Spinal cord (tissue), 10 donors: ENCODE measurements around the gene IFNA5. TPM values are rescaled to one million over a fixed set of nuclear protein-coding genes. Genes with fewer than 3 reads are reported as not detected.

ENCODE experiments used
- DNase-seq, 6 donors: peaks; one replicate each; pipeline versions ENCODE4 v3.0.0 to v3.0.0-alpha.2; 2013 to 2015; ENCODE audit warnings: low spot score in 6 of 6, low read depth in 4 of 6
- H3K27ac ChIP-seq: one replicate; pipeline ENCODE4 v1.5.1; 2013; ENCODE audit warnings: low read depth, low read length, control low read depth
- H3K27me3 ChIP-seq: one replicate; pipeline ENCODE4 v1.6.1; 2013; ENCODE audit warnings: low read length; ENCODE audit not compliant: control insufficient read depth, insufficient read depth
- H3K36me3 ChIP-seq: one replicate; pipeline ENCODE4 v1.6.1; 2013; ENCODE audit warnings: low read length; ENCODE audit not compliant: control insufficient read depth, insufficient read depth
- H3K4me1 ChIP-seq: one replicate; pipeline ENCODE4 v1.6.1; 2013; ENCODE audit warnings: low read length; ENCODE audit not compliant: control insufficient read depth, insufficient read depth
- H3K4me3 ChIP-seq: one replicate; pipeline ENCODE4 v1.5.1; 2013; ENCODE audit warnings: low read depth, low read length, control low read depth
- H3K9me3 ChIP-seq: one replicate; pipeline ENCODE4 v1.6.1; 2013; ENCODE audit warnings: low read length; ENCODE audit not compliant: control insufficient read depth, insufficient read depth
- WGBS: methylation state at CpG from one replicate; pipeline ENCODE4 v1.1.5; 2013; ENCODE audit warnings: missing lambda C conversion rate; ENCODE audit not compliant: insufficient coverage; 5-methylcytosine and 5-hydroxymethylcytosine counted together
- polyA plus RNA-seq, 2 donors: library from polyadenylated mRNA; unstranded; fragments of 120-200 nt; gene quantifications; one replicate each; pipeline ENCODE4 v1.2.1, GENCODE V29; 2013; ENCODE audit not compliant: insufficient read length in 2 of 2
- total RNA-seq, 2 donors: library from RNA; depleted of rRNA in 1 of 2; stranded (reverse); fragments of 120-200 nt in 1 of 2; fragments of >200 nt in 1 of 2; gene quantifications; one replicate each; pipeline versions ENCODE4 v1.2.3 to v1.2.4, GENCODE V29; 2013 to 2014
- donor health status: healthy.

The IFNA5 gene
- total and polyA plus RNA-seq, 4 donors, result not detected

DNA sequence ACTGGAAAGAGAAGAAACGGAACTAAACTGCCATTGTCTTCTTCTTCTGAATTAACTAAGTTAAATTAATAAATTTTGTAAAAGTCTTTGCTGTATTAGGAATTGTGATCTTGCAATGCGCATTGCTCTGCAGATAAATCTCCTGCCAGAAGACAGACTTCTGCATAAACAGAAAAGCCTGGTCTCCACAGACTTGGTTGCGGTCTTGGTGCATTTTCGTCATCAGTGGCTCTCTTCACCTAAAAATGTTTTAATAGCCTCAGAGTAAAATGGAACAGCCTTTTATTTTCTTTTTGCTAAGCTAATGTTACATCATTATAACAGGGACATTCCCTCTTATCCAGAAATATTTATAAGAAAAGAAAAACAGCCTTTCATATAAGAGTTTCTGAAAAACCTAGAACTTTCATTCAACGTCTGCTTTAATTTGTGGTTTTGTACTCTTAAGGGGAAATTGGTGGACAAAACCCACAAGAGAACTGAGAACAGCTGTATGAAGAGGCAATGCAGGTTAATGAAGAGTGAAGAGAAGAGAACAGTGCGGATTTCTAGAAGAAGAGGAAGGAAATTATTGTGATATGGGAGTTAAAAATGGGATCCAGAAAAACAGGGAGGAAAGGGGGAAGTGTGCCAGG is 10.1 kb downstream of the IFNA5 start:
- no peak overlapping the region for H3K4me3 ChIP-seq
- no peak for DNase-seq
- no peaks in the 10 kb centered on the region for H3K4me1 ChIP-seq
- no peaks in the 10 kb centered on the region for H3K36me3 ChIP-seq
- no peaks in the 10 kb centered on the region for H3K9me3 ChIP-seq
- no peaks in the 10 kb centered on the region for H3K27me3 ChIP-seq
- 95% methylated on average over 2 of the region's 6 CpGs for WGBS
- H3K27ac ChIP-seq, result no peak overlapping the region

DNA sequence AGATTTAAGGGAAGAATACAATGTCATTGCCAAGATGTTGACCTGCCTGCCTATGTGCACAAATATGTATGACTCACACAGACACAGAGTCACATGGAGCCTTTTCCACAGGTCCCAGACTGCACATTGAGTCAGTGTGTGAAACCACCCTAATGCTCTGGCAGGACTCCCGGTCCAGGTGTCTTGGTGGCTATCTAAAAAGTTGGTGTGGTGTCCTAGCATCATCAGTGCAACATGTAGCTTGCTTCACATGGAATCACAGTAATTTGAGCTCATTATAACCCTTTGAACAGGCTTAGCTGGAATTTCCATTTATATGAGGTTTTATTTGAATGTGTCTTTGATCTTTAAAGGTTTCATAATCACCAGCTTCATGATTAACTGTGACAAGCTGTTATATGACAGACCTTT is 10.7 kb downstream of the IFNA5 start:
- H3K27ac ChIP-seq, result no peak overlapping the region
- no peaks in the 10 kb centered on the region for H3K9me3 ChIP-seq
- H3K36me3 ChIP-seq, result no peaks in the 10 kb centered on the region
- no peak for DNase-seq
- H3K4me1 ChIP-seq, result no peaks in the 10 kb centered on the region
- no peaks in the 10 kb centered on the region for H3K27me3 ChIP-seq
- 67% methylated on average over 1 of the region's 1 CpG for WGBS
- no peak overlapping the region for H3K4me3 ChIP-seq

DNA sequence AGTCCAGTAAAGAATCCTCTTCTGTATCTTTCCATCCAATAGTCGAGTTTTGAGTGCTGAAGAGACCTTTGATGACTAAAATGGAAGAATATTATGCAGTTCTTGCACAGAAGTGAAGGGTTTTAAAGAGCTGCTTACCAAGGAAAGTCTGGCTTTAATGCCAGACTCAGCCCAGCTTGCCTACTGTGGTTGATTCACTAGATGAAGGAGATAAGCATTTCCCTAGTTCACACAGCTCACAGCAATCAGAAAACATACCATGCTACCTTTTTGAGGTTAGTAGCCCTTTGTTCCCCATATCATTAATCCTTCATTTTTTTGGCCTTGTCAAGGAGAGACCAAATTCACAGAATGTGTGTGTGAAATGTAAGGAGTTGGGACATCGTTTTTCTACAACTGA is 15.3 kb downstream of the IFNA5 start:
- no peaks in the 10 kb centered on the region for H3K27me3 ChIP-seq
- no peak overlapping the region for H3K4me3 ChIP-seq
- no peak overlapping the region for H3K27ac ChIP-seq
- no CpG with 5 or more reads among the region's 2 CpGs for WGBS
- no peaks in the 10 kb centered on the region for H3K36me3 ChIP-seq
- no peaks in the 10 kb centered on the region for H3K9me3 ChIP-seq
- H3K4me1 ChIP-seq, result no peaks in the 10 kb centered on the region
- DNase-seq, result no peak

GRCh38 chr9:21287280-21287679 is 17.8 kb downstream of the IFNA5 start:
- 100% methylated on average over 1 of the region's 3 CpGs for WGBS
- H3K27ac ChIP-seq, result no peak overlapping the region

DNA sequence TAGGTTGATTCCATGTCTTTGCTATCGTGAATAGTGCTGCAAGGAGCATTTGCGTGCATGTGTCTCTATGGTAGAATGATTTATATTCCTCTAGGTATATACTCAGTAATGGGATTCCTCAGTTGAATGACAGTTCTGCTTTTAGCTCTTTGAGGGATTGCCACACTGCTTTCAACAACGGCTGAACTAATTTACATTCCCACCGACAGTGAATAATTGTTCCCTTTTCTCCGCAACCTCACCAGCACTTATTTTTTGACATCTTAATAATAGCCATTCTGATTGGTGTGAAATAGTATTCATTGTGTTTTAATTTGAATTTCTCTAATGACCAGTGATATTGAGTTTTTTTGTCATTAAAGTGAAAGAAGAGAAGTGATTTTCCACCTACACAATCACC is 18.5 kb downstream of the IFNA5 start:
- DNase-seq, result no peak
- no peak overlapping the region for H3K27ac ChIP-seq
- WGBS, result 33% methylated on average over 1 of the region's 5 CpGs
- H3K27me3 ChIP-seq, result no peaks in the 10 kb centered on the region
- H3K4me3 ChIP-seq, result no peak overlapping the region
- no peaks in the 10 kb centered on the region for H3K4me1 ChIP-seq
- no peaks in the 10 kb centered on the region for H3K9me3 ChIP-seq
- H3K36me3 ChIP-seq, result no peaks in the 10 kb centered on the region

More at GRCh38 chr9:21287280-21287679, 17.8 kb downstream of the IFNA5 start:
- Histone ChIP-seq H3K36me3 (no peaks in the 10 kb centered on the region), H3K4me3 (no peak overlapping the region), H3K4me1 (no peaks in the 10 kb centered on the region), H3K27me3 (no peaks in the 10 kb centered on the region), H3K9me3 (no peaks in the 10 kb centered on the region)
- DNase-seq, result no peak

DNA sequence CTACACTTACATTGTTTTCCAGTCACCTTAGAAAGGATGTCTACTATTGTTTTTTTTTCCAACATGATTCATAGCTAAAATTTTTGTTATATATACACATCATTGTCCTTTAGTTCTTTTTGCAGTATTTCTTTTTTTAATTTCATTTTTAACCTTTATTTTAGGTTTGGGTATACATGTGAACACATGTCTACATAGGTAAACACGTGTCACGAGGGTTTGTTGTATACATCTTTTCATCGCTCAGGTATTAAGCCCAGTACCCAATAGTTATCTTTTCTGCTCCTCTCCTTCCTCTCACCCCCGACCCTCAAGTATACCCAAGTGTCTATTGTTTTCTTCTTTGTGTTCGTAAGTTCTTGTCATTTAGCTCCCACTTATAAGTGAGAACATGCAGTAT is 19.0 kb downstream of the IFNA5 start:
- Histone ChIP-seq H3K36me3 (no peaks in the 10 kb centered on the region), H3K4me1 (no peaks in the 10 kb centered on the region)
- WGBS, result no CpG with 5 or more reads among the region's 5 CpGs

GRCh38 chr9:21281275-21281674 is 23.8 kb downstream of the IFNA5 start:
- no peak overlapping the region for H3K27ac ChIP-seq
- no peak for DNase-seq
- WGBS, result no CpG with 5 or more reads among the region's 2 CpGs
- no peaks in the 10 kb centered on the region for H3K4me1 ChIP-seq
- H3K4me3 ChIP-seq, result no peak overlapping the region
- no peaks in the 10 kb centered on the region for H3K9me3 ChIP-seq
- H3K27me3 ChIP-seq, result no peaks in the 10 kb centered on the region
- no peaks in the 10 kb centered on the region for H3K36me3 ChIP-seq

More for the DNA sequence above, 19.0 kb downstream of the IFNA5 start:
- no peak overlapping the region for H3K27ac ChIP-seq
- H3K9me3 ChIP-seq, result no peaks in the 10 kb centered on the region
- DNase-seq, result no peak
- no peak overlapping the region for H3K4me3 ChIP-seq
- no peaks in the 10 kb centered on the region for H3K27me3 ChIP-seq

DNA sequence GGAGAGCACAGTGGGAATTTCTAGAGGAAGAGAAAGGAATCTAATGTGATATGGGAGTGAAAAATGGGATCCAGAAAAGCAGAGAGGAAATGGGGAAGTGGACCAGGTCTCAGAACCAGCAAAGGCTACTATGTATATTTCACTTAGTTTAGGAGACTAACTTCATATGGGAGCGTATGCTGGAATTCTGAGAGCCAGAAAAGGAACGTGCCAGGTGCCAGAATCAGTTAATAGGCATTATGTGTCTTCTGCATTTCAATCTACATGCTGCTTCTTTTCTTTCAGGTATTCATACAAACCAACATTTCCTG is 36.8 kb downstream of the IFNA5 start:
- WGBS, result no CpG with 5 or more reads among the region's 2 CpGs
- Histone ChIP-seq H3K4me1 (peaks cover 5% of the 10 kb centered on the region), H3K36me3 (no peaks in the 10 kb centered on the region), H3K27ac (no peak overlapping the region), H3K9me3 (no peaks in the 10 kb centered on the region), H3K4me3 (no peak overlapping the region), H3K27me3 (no peaks in the 10 kb centered on the region)
- no peak for DNase-seq

- peak in 2 of 6 donors; percentile 55 for DNase-seq
- Histone ChIP-seq H3K27me3 (no peaks in the 10 kb centered on the region), H3K4me1 (peaks cover 5% of the 10 kb centered on the region), H3K27ac (no peak overlapping the region), H3K9me3 (no peaks in the 10 kb centered on the region), H3K4me3 (no peak overlapping the region), H3K36me3 (no peaks in the 10 kb centered on the region)
- WGBS, result 27% methylated on average over 2 of the region's 4 CpGs
These were observed 37.4 kb downstream of the IFNA5 start for GRCh38 chr9:21267485-21268346.
